ENCODE data around the gene TYROBP.

DNA sequence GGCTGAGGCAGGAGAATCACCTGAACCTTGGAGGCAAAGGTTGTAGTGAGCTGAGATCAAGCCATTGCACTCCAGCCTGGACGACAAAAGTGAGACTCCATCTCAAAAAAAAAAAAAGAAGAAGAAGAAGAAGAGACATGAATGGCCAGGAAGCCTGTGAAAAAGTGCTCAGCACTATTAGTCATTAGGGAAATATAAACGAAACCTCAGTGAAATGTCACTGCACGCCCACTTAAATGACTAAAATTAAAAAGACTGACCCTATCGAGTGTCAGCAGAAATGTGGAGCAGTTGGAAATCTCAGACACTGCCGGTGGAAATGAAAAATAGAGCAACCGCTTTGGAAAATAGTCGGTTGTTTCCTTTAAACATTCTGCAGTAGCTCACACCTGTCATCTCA is 5.5 kb upstream of the TYROBP start:
- TF ChIP-seq, protein P1, sequence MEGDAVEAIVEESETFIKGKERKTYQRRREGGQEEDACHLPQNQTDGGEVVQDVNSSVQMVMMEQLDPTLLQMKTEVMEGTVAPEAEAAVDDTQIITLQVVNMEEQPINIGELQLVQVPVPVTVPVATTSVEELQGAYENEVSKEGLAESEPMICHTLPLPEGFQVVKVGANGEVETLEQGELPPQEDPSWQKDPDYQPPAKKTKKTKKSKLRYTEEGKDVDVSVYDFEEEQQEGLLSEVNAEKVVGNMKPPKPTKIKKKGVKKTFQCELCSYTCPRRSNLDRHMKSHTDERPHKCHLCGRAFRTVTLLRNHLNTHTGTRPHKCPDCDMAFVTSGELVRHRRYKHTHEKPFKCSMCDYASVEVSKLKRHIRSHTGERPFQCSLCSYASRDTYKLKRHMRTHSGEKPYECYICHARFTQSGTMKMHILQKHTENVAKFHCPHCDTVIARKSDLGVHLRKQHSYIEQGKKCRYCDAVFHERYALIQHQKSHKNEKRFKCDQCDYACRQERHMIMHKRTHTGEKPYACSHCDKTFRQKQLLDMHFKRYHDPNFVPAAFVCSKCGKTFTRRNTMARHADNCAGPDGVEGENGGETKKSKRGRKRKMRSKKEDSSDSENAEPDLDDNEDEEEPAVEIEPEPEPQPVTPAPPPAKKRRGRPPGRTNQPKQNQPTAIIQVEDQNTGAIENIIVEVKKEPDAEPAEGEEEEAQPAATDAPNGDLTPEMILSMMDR (IDR thresholded peaks at IDR 0.05) = no peak
- no peak for TF ChIP-seq POLR2A (IDR thresholded peaks at IDR 0.05)
